A549 treated with RU486 at 1 μM for 4 hours (cell line): ENCODE data around the gene ZNF667. TPM values are rescaled to one million over a fixed set of nuclear protein-coding genes. Genes with fewer than 3 reads are reported as not detected.

ENCODE experiments used
- total RNA-seq: library from RNA; stranded (reverse); fragments of 200-300 nt; extraction: Qiagen RNA extraction; gene quantifications from 5 replicates; pipeline ENCODE4 v1.2.3, GENCODE V29; 2022; ENCODE audit warnings: low read depth

ZNF667 gene
- not detected in 5 replicates for total RNA-seq

DNA sequence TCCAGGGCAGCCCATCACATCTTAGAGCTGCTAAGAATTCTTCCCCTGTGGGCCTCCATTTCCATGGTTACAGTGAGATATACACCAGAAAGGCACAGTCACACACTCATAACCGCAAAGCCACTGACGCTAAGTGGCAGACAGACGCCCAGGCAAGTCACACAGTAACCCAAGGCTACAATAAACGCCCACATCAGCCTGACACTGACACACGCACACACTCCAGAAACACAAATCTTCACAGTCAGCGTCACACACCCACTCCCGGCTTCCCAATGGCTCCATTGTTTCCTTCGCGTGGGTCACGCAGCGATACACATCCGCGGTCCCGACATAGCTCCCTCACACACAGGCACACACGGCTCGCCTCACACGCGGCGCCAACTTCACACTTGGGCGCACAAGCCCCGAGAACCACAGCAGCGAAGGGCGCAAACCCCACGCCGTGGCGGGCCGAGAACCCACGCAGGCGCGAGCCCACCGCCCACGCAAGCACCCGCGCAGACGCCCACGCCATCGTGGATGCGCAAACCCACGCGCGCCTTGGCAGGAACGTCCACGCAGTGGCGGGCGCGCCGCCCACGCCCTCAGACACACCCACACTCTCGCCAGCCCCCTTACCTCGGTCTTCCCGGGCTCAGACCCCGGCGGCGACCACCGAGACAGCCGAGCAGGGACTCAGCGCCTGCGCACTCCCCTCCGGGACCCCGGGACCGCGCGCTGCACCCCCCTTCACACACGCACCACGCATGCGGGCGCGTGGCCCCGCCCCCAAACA lies at the start of gene ZNF667:
ZNF667 (minus strand) TSS at position 695 of the 778 bp plus-strand sequence. CDS start 14,975 bp downstream, outside the sequence.

DNA sequence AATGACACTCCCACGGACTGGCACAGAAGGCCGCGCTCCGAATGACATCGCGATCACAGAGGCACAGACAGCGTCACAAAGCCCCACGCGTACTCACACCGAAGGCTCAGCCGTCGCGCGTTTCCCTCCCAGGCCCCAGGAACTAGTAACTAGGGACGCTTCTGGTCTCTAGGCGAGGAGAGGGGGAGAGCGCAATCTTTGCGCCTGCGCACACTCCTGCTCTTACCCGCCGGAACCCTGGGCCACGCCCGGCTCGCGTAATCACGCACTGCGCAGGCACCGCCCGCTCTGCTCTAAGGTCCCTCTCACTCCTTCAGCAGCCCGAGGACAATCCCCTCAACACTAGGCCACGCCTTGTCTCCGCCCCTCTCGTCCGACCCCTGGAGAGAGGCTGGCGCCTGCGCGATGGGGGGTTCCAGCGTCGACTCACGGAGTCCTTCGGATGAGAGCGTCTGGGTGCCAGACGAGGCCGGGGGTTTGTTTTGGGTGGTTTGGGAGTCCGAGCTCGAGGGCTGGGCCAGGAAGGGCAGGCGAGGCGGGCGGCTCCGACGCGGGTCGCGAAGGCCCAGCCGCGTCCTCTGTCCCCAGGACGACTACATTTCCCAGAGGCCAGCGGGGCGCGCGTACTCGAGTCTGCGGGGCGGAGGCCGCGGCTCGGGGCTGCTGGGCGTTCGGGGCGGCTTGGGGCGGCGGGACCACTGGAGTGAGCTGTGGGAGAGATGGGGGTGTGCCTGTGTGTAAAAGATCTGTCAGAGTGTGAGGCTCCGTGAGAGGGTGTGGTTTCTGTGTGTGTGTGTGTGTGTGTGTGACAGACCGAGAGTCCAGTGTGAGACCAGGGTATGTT lies 30.5 kb upstream of the ZNF667 start, which contains the start of gene ZNF471:
ZNF471 (plus strand) TSS at position 410 of the 844 bp plus-strand sequence. CDS start 3,717 bp downstream, outside the sequence.

DNA sequence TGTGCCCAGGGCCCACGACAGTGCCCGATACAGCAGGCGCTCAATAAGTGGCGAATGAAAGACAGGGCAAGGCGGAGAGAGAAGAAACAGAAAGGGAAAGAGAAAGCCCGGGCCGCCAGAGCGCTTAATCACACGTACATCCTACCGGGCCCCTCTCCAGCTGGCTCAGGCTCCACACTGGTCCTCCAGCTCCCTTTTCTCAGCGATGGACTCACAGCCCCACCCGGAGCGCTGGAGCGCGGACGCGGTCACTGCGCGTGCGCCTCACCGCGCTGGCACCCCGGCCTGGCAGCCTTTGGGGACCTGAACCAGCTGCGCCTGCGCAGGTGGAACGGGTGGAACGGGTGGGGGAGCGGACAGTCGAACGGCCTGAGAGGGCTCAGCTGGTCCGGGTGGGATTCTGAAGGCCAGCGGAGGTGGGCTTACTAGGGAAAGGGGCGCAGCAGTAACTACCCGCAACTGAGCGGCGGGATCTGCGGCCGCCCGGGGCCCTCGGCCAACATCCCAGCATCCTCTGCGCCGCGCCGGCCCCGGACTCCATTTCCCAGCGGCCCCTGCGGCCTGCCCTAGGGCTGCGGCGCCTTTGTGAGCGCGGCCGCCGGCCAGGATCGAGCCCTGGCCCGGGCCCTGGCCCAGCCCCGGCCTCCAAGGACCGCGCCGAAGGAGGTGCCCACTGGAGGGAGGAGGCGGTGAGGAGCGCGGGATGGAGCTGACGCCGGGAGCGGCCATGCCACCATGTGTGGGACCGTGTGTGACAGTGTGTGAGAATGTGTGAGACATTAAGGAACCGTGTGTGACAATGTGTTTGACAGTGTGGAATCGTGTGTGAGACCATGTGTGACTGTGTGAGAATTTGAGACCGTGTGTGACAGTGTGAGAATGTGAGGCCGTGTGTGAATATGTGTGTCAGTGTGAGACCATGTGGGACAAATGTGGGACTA lies 73.1 kb downstream of the ZNF667 start, which contains the start of gene ZNF583:
ZNF583 (plus strand) TSS at position 569 of the 941 bp plus-strand sequence. CDS start 2,783 bp downstream, outside the sequence.

DNA sequence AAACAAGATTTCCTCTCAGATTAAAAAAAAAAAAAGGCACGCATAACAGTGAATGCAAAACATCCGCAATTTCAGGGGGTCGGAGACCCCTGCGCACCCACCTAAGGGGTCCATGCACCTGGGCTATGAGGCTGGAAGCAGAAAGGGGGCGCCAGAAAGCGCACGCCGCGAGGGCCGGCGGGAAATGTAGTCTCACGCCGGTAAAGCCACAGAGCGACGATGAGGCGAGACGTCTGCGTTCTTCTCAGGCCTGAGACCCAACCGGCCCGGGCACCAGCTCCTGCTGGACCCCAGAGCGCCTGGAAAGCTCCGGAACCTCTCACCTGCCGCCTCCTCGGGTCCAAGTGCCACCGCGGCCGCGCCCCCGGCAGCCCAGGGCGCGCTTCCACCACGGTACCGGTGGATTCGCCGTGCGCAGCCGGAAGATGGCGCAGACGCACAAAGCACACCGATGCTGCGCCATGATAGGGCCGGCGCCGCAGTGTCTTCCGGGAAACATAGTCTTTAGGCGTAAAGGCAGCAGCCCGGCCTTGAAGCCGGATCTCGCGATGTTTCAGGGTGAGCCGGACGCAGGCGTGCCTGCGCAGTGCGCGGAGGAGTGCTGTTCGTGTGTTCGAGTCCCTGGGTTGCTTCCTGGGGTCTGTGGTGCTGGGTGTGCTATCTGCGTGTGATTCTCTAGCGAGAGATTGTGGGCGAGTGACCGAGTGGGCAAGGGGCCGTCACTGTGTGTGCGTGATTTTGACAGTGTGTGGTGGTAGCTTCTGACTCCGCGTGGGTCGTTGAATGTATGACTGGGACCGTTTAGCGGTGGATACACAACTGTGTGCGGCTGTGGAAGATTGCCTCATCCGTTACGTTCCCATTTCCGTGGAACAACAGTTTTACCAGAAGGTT lies 83.8 kb downstream of the ZNF667 start, which contains the start of gene ZNF582:
ZNF582 (minus strand) TSS at position 416 of the 894 bp plus-strand sequence. CDS start 1,782 bp downstream, outside the sequence.

Other genes with a start within 250 kb of the ZNF667 start
- gene EDDM13, start 204.6 kb downstream of the ZNF667 start, total RNA-seq = not detected in 5 replicates
- 5.7 to 9.2 TPM (median 8.8 TPM) in 5 replicates for gene ZSCAN5A, start 162.5 kb downstream of the ZNF667 start, total RNA-seq
- 0.95 to 1.3 TPM (median 1.1 TPM) in 5 replicates for gene ZNF582, start 83.8 kb downstream of the ZNF667 start, total RNA-seq
- 2.0 to 2.7 TPM (median 2.3 TPM) in 5 replicates for gene ZNF583, start 73.0 kb downstream of the ZNF667 start, total RNA-seq
- 0.02 to 0.28 TPM (median 0.07 TPM) in 3 of 5 replicates, not detected in the others for gene ZNF471, start 30.5 kb upstream of the ZNF667 start, total RNA-seq
- 2.6 to 3.7 TPM (median 3.3 TPM) in 5 replicates for gene ZFP28, start 61.6 kb upstream of the ZNF667 start, total RNA-seq
- 0.73 to 1.6 TPM (median 1.3 TPM) in 5 replicates for gene ZNF470, start 90.1 kb upstream of the ZNF667 start, total RNA-seq
- 8.5 to 12.1 TPM (median 10.3 TPM) in 5 replicates for gene ZNF71, start 118.0 kb upstream of the ZNF667 start, total RNA-seq
- not detected in 5 replicates for gene SMIM17, start 165.8 kb upstream of the ZNF667 start, total RNA-seq
- gene ZNF835, start 194.4 kb upstream of the ZNF667 start, total RNA-seq = not detected in 5 replicates